ENCODE measurements around the gene TGFBI.

DNA sequence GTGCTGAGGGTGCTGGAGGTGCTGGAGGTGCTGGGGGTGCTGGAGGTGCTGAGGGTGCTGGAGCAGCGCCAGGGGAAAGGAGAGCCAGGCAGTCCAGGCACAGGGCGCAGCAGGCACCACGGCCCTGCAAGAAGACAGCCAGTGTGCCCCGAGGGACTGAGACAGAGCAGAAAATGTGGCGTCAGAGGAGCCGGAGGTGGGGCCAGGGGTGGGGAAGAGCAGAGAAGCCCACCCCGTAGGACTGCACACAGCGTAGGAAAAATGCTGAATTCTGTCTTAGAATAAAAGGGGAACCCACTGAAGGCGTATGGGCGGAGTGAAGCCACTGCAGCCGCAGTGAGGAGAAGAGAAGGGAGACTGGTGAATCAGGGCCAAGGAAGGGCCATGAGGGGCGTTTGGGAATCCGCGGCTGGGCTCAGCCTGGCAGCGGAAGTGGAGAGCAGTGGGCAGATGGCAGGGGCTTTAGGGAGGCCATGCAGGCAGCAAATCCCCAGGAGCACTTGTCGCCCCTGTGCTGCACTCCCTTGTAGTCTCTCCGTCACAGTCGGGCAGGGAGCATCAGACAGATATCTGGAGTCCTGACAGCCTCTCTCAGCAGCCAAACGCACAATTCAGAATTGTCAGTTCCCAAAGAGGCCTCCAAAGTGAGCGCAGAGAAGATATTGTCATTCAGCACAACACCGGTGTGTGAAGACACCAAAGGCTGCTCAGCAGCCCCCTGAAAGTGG, 38.1 kb upstream of the TGFBI start:
- TF ChIP-seq, protein P1, sequence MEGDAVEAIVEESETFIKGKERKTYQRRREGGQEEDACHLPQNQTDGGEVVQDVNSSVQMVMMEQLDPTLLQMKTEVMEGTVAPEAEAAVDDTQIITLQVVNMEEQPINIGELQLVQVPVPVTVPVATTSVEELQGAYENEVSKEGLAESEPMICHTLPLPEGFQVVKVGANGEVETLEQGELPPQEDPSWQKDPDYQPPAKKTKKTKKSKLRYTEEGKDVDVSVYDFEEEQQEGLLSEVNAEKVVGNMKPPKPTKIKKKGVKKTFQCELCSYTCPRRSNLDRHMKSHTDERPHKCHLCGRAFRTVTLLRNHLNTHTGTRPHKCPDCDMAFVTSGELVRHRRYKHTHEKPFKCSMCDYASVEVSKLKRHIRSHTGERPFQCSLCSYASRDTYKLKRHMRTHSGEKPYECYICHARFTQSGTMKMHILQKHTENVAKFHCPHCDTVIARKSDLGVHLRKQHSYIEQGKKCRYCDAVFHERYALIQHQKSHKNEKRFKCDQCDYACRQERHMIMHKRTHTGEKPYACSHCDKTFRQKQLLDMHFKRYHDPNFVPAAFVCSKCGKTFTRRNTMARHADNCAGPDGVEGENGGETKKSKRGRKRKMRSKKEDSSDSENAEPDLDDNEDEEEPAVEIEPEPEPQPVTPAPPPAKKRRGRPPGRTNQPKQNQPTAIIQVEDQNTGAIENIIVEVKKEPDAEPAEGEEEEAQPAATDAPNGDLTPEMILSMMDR (IDR thresholded peaks at IDR 0.05) = no peak
- TF ChIP-seq POLR2A (IDR thresholded peaks at IDR 0.05) = no peak

Data from thyroid gland (tissue), 4 donors.